WTC11 (cell line): ENCODE measurements around the gene AHR. TPM values are rescaled to one million over a fixed set of nuclear protein-coding genes. Genes with fewer than 3 reads are reported as not detected.
"Not testable (repeated sequence)": the region's sequence is repeated elsewhere in the genome, so short reads cannot be mapped to it uniquely, and the experiment has no call there.

Experiments used
- ATAC-seq: fragments of 200-7000 bp; cut with Tn5 transposase; 2 replicates; pipeline ENCODE4 v1.10.0; 2021; ENCODE audit warnings: mild to moderate bottlenecking, moderate library complexity
- CTCF ChIA-PET: fragments of 300-600 bp; sonication (Branson Sonifier 250); formaldehyde crosslinking; loops from one replicate; lab custom pipeline; 2021; ENCODE audit warnings: antibody characterized with exemption; lab: Charles Lee
- POLR2A ChIA-PET: fragments of 350-600 bp; sonication (Branson Sonifier 250); formaldehyde crosslinking; loops from one replicate; lab custom pipeline; 2021; ENCODE audit warnings: antibody characterized with exemption; lab: Charles Lee
- DNase-seq: peaks from one replicate; pipeline ENCODE4 v3.0.0; 2021; ENCODE audit warnings: low spot score
- H3K27ac Mint-ChIP-seq: 2 replicates; pipeline ENCODE4 v1.8.0; 2021; ENCODE audit warnings: mixed read lengths
- H3K27me3 Mint-ChIP-seq: 2 replicates; pipeline ENCODE4 v1.8.0; 2021; ENCODE audit warnings: low read depth, mild to moderate bottlenecking, moderate library complexity, mixed read lengths
- H3K36me3 Mint-ChIP-seq: 2 replicates; pipeline ENCODE4 v1.8.0; 2021; ENCODE audit warnings: mixed read lengths
- H3K4me1 Mint-ChIP-seq: 2 replicates; pipeline ENCODE4 v1.8.0; 2022; ENCODE audit warnings: mixed read lengths
- H3K4me3 Mint-ChIP-seq: 2 replicates; pipeline ENCODE4 v1.8.0; 2021; ENCODE audit warnings: mild to moderate bottlenecking, moderate library complexity, mixed read lengths
- H3K9me3 Mint-ChIP-seq: 2 replicates; pipeline ENCODE4 v1.8.0; 2021; ENCODE audit warnings: mixed read lengths
- CBFB ChIP-seq: sonication (generic); formaldehyde crosslinking; IDR thresholded peaks from 2 replicates; pipeline ENCODE4 v1.8.1; 2022; ENCODE audit warnings: mild to moderate bottlenecking, low read depth, missing genetic modification reagents
- CTCF ChIP-seq: fragments of 200-600 bp; IDR thresholded peaks from 2 replicates; pipeline ENCODE4 v1.8.0; 2022; ENCODE audit warnings: antibody characterized with exemption
- ELF4 ChIP-seq: sonication (generic); formaldehyde crosslinking; IDR thresholded peaks from 2 replicates; pipeline ENCODE4 v1.8.1; 2022; ENCODE audit warnings: low read depth, mild to moderate bottlenecking, moderate library complexity, missing genetic modification reagents
- FOXK1 ChIP-seq: sonication (generic); formaldehyde crosslinking; IDR thresholded peaks from 2 replicates; pipeline ENCODE4 v1.8.0; 2022; ENCODE audit warnings: mild to moderate bottlenecking, moderate library complexity, missing genetic modification reagents
- JAZF1 ChIP-seq: fragments of 250-450 bp; sonication (Bioruptor Pico); IDR thresholded peaks from 2 replicates; pipeline ENCODE4 v1.9.0; 2021; ENCODE audit warnings: moderate library complexity, mild to moderate bottlenecking, inconsistent platforms
- JUN ChIP-seq: sonication (generic); formaldehyde crosslinking; IDR thresholded peaks from 2 replicates; pipeline ENCODE4 v1.8.0; 2023; ENCODE audit warnings: mild to moderate bottlenecking, missing genetic modification reagents
- OVOL2 ChIP-seq: fragments of 250-450 bp; sonication (Bioruptor Pico); IDR thresholded peaks from 2 replicates; pipeline ENCODE4 v1.9.0; 2021; ENCODE audit warnings: mild to moderate bottlenecking, borderline replicate concordance
- PRRX2 ChIP-seq: fragments of 250-450 bp; sonication (Bioruptor Pico); IDR thresholded peaks from 2 replicates; pipeline ENCODE4 v1.8.0; 2021; ENCODE audit warnings: mild to moderate bottlenecking
- RORB ChIP-seq: fragments of 250-450 bp; sonication (Bioruptor Pico); IDR thresholded peaks from 2 replicates; pipeline ENCODE4 v1.9.0; 2021; ENCODE audit warnings: mild to moderate bottlenecking
- SOX15 ChIP-seq: fragments of 250-450 bp; sonication (Bioruptor Pico); IDR thresholded peaks from 2 replicates; pipeline ENCODE4 v1.9.0; 2021; ENCODE audit warnings: mild to moderate bottlenecking
- TCF7 ChIP-seq: sonication (generic); formaldehyde crosslinking; IDR thresholded peaks from 2 replicates; pipeline ENCODE4 v1.8.0; 2022; ENCODE audit warnings: mild to moderate bottlenecking, low read depth, missing genetic modification reagents, moderate library complexity
- ZNF219 ChIP-seq: sonication (generic); formaldehyde crosslinking; IDR thresholded peaks from 2 replicates; pipeline ENCODE4 v1.8.0; 2023; ENCODE audit warnings: missing genetic modification reagents, mild to moderate bottlenecking, borderline replicate concordance
- ZNF263 ChIP-seq: sonication (generic); formaldehyde crosslinking; IDR thresholded peaks from 2 replicates; pipeline ENCODE4 v1.8.1; 2022; ENCODE audit warnings: low read depth, mild to moderate bottlenecking, moderate library complexity, missing genetic modification reagents
- ZNF317 ChIP-seq: sonication (generic); formaldehyde crosslinking; IDR thresholded peaks from 2 replicates; pipeline ENCODE4 v1.8.1; 2023; ENCODE audit warnings: low read depth, mild to moderate bottlenecking, moderate library complexity, missing genetic modification reagents, borderline replicate concordance
- ZNF396 ChIP-seq: fragments of 250-450 bp; sonication (Bioruptor Pico); IDR thresholded peaks from 2 replicates; pipeline ENCODE4 v1.8.0; 2021; ENCODE audit warnings: mild to moderate bottlenecking, moderate library complexity, borderline replicate concordance
- ZNF416 ChIP-seq: fragments of 250-450 bp; sonication (Bioruptor Pico); IDR thresholded peaks from 2 replicates; pipeline ENCODE4 v1.9.0; 2021; ENCODE audit warnings: mild to moderate bottlenecking, inconsistent platforms
- ZNF532 ChIP-seq: fragments of 250-450 bp; sonication (Bioruptor Pico); IDR thresholded peaks from 2 replicates; pipeline ENCODE4 v1.9.0; 2021; ENCODE audit warnings: mild to moderate bottlenecking, borderline replicate concordance
- total RNA-seq: library from RNA; stranded (reverse); gene quantifications from 3 replicates; pipeline ENCODE4 v1.2.3, GENCODE V29; 2021
- TF ChIP-seq, protein P1 (sequence below): sonication (generic); formaldehyde crosslinking; IDR thresholded peaks from 2 replicates; pipeline ENCODE4 v1.8.0; 2022; ENCODE audit warnings: mild to moderate bottlenecking, missing genetic modification reagents

Gene AHR
- total RNA-seq, 1 experiment from 2014 or later = 5.8 TPM

GRCh38 chr7:17350321-17350720, 51.9 kb downstream of the AHR start:
- Mint-ChIP-seq H3K4me1 (peaks cover 11% of the 10 kb centered on the region), H3K9me3 (peaks cover 47% of the 10 kb centered on the region), H3K36me3 (peaks cover 44% of the 10 kb centered on the region)
- POLR2A ChIA-PET, CTCF ChIA-PET, H3K27me3 Mint-ChIP-seq, ATAC-seq, H3K27ac Mint-ChIP-seq, DNase-seq, H3K4me3 Mint-ChIP-seq: not testable (repeated sequence)
- peak; percentile 75; the same call in 1 of the 2 replicates for TF ChIP-seq ZNF317 (CRISPR knock-in tag)

DNA sequence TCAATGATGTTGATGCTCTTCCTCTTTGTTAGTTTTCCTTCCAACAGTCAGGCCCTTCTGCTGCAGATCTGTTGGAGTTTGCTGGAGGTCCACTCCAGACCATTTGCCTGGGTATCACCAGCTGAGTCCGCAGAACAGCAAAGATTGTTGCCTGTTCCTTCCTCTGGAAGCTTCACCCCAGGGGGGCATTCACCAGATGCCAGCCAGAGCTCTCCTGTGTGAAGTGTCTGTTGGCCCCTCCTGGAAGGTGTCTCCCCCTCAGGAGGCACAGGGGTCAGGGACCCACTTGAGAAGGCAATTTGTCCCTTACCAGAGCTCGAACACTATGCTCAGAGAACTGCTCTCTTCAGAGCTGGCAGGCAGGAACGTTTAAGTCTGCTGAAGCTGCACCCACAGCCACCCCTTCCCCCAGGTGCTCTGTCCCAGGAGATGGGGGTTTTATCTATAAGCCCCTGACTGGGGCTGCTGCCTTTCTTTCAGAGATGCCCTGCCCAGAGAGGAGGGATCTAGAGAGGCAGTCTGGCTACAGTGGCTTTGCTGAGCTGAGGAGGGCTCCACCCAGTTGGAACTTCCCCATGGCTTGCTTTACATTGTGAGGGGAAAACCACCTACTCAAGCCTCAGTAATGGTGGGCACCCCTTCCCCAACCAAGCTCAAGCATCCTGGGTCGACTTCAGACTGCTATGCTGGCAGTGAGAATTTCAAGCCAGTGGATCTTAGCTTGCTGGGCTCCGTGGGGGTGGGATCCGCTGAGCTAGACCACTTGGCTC, 55.4 kb downstream of the AHR start:
- CTCF ChIA-PET = interaction anchor here (0.5 kb wide), 1 partner anchor 476 kb away, joined by 4 read pairs; no protein-coding TSS in a partner anchor
- H3K4me3 Mint-ChIP-seq, H3K4me1 Mint-ChIP-seq, POLR2A ChIA-PET, H3K27ac Mint-ChIP-seq, DNase-seq, ATAC-seq, H3K27me3 Mint-ChIP-seq: not testable (repeated sequence)
- H3K36me3 Mint-ChIP-seq = peaks cover 59% of the 10 kb centered on the region
- peaks cover 73% of the 10 kb centered on the region for H3K9me3 Mint-ChIP-seq

DNA sequence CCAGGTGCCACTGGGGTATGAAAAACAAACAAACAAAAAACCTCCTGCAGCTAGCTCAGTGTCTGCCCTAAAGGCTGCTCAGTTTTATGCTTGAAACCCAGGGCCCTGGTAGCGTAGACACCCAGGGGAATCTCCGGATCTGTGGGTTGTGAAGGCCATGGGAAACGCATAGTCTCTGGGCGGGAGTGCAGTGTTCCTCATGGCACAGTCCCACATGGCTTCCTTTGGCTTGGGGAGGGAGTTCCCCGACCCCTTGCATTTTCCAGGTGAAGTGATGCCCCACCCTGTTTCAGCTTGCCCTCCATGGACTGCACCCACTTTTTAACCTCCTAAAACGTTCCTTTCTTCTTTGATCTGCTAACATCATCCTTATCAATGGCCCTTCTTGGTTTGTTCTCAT, 56.0 kb downstream of the AHR start:
- DNase-seq = no peak
- Mint-ChIP-seq H3K36me3 (peaks cover 53% of the 10 kb centered on the region), H3K9me3 (peaks cover 72% of the 10 kb centered on the region), H3K4me1 (peaks cover 7% of the 10 kb centered on the region; the same call in 1 of the 2 replicates), H3K27ac (no peak overlapping the region), H3K4me3 (no peak overlapping the region)
- ATAC-seq = no peak
- CTCF ChIA-PET = no interaction called here
- TF ChIP-seq ZNF396 (CRISPR knock-in tag) = no peak
- TF ChIP-seq SOX15 (CRISPR knock-in tag) = no peak
- TF ChIP-seq CTCF = no peak
- TF ChIP-seq ZNF532 = no peak
- TF ChIP-seq ZNF416 (CRISPR knock-in tag) = no peak
- no peak for TF ChIP-seq ZNF219
- TF ChIP-seq ZNF263 (CRISPR knock-in tag) = no peak
- TF ChIP-seq ELF4 = no peak
- TF ChIP-seq JUN = no peak
- TF ChIP-seq, all 79 proteins: peak for 0
- POLR2A ChIA-PET = no interaction called here
- H3K27me3 Mint-ChIP-seq = no peaks in the 10 kb centered on the region; the same call in 1 of the 2 replicates

DNA sequence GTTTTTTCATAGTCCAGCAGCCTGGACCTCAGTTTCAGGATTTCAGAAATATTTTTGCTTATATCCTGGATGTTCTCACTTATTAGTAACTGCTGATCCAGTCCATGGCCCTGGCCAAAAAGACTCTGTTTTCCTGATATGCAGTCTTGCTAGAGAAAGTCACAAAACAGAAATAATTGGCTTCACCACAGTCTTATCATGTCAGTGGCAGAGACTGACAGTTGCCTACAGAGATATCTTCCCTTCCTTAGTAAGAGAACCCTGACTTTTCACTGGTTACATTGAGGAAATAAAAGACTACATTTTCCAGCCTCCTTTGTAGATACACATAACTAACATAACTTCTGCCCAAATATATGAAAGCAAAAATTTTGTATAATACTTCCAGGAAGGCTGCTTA, 56.6 kb downstream of the AHR start:
- H3K27me3 Mint-ChIP-seq = no peaks in the 10 kb centered on the region; the same call in none of the 2 replicates
- DNase-seq (no peak), ATAC-seq (no peak)
- H3K9me3 Mint-ChIP-seq = peaks cover 66% of the 10 kb centered on the region
- no peak overlapping the region for H3K27ac Mint-ChIP-seq
- peaks cover 7% of the 10 kb centered on the region; the same call in 1 of the 2 replicates for H3K4me1 Mint-ChIP-seq
- ChIA-PET POLR2A (no interaction called here), CTCF (no interaction called here)
- no peak overlapping the region for H3K4me3 Mint-ChIP-seq
- H3K36me3 Mint-ChIP-seq = peaks cover 47% of the 10 kb centered on the region
- TF ChIP-seq JAZF1 (CRISPR knock-in tag) = no peak
- TF ChIP-seq OVOL2 (CRISPR knock-in tag) = no peak
- no peak for TF ChIP-seq CBFB (CRISPR knock-in tag)
- TF ChIP-seq TCF7 (CRISPR knock-in tag) = no peak
- TF ChIP-seq FOXK1 (CRISPR knock-in tag) = no peak
- no peak for TF ChIP-seq PRRX2
- TF ChIP-seq, protein P1, sequence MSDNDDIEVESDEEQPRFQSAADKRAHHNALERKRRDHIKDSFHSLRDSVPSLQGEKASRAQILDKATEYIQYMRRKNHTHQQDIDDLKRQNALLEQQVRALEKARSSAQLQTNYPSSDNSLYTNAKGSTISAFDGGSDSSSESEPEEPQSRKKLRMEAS (CRISPR knock-in tag) = no peak
- no peak for TF ChIP-seq RORB (CRISPR knock-in tag)
